ENCODE data around the gene MTRF1. TPM values are rescaled to one million over a fixed set of nuclear protein-coding genes. Genes with fewer than 3 reads are reported as not detected.

The MTRF1 gene
- total RNA-seq (2014; rRNA removed; shearing (Covaris generic)), result 11.5 and 13.3 TPM in 2 replicates

DNA sequence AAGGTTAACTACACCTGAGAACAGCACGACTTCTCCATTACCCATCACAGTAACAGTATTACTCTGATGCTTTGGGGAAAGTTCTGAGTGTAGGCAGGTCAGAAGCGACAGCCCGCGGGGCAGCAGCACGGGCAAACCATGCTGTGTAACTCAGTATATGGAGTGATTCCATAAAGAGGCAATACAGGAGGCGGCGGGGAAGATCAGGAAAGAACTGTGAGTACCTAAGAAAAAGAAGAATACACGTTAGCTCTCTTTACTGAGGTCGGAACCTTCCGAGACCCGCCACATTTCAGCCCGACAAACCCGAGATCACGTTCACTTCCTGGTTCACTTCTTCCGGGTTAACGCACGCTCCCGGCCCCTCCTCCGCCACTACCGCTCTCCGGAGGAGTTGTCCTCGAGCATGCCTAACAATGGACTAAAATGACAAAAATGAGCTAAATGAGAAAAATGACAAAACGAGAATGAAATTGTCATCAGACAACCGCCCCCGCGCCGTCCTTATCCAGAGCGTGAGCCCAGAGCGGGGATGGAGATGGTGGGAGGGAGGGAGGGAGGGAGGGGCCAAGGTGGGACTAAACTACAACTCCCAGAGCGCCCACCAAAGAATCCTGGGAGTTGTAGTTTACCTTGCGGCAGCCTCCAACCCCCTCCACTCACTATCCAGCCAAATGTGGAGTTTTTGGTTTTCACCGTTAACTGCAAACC lies at the start of gene MTRF1:
TSS of gene MTRF1 (minus strand) at position 316 of the 711 bp plus-strand sequence. CDS start 2,669 bp downstream, outside the sequence.
- H3K9me3 ChIP-seq (replicated peaks), result peaks cover 11% of the 10 kb centered on the region; the same call in 1 of the 2 replicates
- H3K36me3 ChIP-seq, result peaks cover 12% of the 10 kb centered on the region
- peak within 1 kb of the TSS; percentile 34 for H3K27ac ChIP-seq
- no peaks in the 10 kb centered on the region for H3K27me3 ChIP-seq (replicated peaks)
- peaks cover 7% of the 10 kb centered on the region; the same call in 1 of the 2 replicates for H3K4me1 ChIP-seq (replicated peaks)
- peak; percentile 74 to 85 for DNase-seq (ENCODE audit: low read depth in 1 of 2, low spot score in 2 of 2)
- peak within 1 kb of the TSS; percentile 50 for H3K4me3 ChIP-seq

GRCh38 chr13:41313117-41313516 lies 49.7 kb upstream of the MTRF1 start:
- DNase-seq (ENCODE audit: low read depth in 1 of 2, low spot score in 2 of 2), result no peak
- Histone ChIP-seq H3K4me1 (replicated peaks) (no peaks in the 10 kb centered on the region), H3K4me3 (no peak overlapping the region), H3K27ac (no peak overlapping the region), H3K27me3 (replicated peaks) (no peaks in the 10 kb centered on the region), H3K36me3 (peaks cover 6% of the 10 kb centered on the region; the same call in 1 of the 2 replicates), H3K9me3 (replicated peaks) (no peaks in the 10 kb centered on the region)

DNA sequence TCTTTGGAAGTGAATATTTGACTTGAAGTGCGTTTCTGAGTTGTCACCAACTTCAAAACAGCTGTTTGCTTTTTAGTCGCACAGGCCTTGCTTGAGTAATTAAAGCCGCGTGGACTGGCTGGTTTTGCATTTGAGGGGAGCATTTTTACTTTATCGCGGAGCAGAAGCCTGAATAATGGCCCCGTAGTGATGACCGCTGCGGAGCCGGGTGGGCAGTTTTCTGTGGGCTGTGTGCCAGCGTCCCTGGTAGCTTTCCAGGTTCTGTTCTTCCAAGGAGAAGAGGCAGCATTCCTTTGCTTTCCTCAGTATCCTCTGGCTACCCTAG lies 48.8 kb upstream of the MTRF1 start:
- peak; percentile 48 to 52 for DNase-seq (ENCODE audit: low read depth in 1 of 2, low spot score in 2 of 2)
- H3K4me1 ChIP-seq (replicated peaks), result peaks cover under 1% of the 10 kb centered on the region; the same call in 1 of the 2 replicates
- H3K27ac ChIP-seq, result peak overlapping the region; percentile 57
- peaks cover 6% of the 10 kb centered on the region; the same call in 1 of the 2 replicates for H3K36me3 ChIP-seq
- no peaks in the 10 kb centered on the region for H3K9me3 ChIP-seq (replicated peaks)
- H3K27me3 ChIP-seq (replicated peaks), result no peaks in the 10 kb centered on the region
- H3K4me3 ChIP-seq, result peak overlapping the region; percentile 67

DNA sequence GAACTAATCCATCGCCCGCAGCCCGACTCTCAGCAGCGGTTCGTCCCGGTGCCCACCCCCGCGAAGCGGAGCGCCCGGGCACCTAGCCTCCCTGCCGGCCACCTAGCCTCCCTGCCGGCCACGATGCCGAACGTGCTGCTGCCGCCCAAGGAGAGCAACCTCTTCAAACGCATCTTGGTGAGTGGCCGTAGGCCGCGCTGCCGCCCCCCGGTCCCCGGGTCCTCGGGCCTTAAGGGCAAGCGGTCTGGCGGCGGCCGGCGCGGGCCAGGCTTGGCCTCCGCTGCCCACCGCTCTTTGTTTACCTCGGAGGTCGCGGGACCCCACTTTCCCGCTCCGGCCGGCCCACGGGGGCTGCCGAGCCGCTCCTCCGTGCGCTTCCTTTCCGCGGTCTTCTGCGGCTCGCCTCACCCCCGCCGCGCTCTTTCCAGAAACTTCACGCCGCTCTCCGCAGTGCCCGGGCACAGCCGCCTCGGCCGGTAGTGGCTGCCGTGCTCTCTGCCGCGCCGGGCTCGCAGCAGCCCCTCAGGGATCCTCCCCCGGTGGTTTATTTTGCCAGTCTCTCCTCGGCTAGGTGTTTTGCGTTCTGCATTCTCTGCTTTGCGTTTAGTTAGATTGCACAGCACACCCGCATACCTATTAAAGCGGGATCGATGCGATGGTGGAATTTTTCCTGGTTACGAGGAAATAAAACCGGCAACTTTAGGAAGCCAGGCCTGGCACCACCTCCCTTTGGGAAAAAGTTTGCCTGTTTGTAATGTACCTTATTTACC lies 48.2 kb upstream of the MTRF1 start:
- Histone ChIP-seq H3K4me1 (replicated peaks) (peaks cover 6% of the 10 kb centered on the region; the same call in 1 of the 2 replicates), H3K27ac (peak overlapping the region; percentile 57), H3K36me3 (peaks cover 6% of the 10 kb centered on the region; the same call in 1 of the 2 replicates), H3K4me3 (peak overlapping the region; percentile 67), H3K27me3 (replicated peaks) (no peaks in the 10 kb centered on the region), H3K9me3 (replicated peaks) (no peaks in the 10 kb centered on the region)
- peak in 1 of 2 experiments; percentile 41 for DNase-seq (ENCODE audit: low read depth in 1 of 2, low spot score in 2 of 2)

GRCh38 chr13:41310963-41311405 lies 47.6 kb upstream of the MTRF1 start, which contains the start of gene NAA16:
TSS of gene NAA16 (plus strand) at chr13:41311267. CDS start at chr13:41311529, 262 bp downstream.
- peak; percentile 92 to 96 for DNase-seq (ENCODE audit: low read depth in 1 of 2, low spot score in 2 of 2)
- Histone ChIP-seq H3K4me1 (replicated peaks) (peaks cover 8% of the 10 kb centered on the region; the same call in 1 of the 2 replicates), H3K9me3 (replicated peaks) (no peaks in the 10 kb centered on the region), H3K27ac (peak within 1 kb of the TSS; percentile 57), H3K27me3 (replicated peaks) (no peaks in the 10 kb centered on the region), H3K4me3 (peak within 1 kb of the TSS; percentile 67), H3K36me3 (peaks cover 6% of the 10 kb centered on the region; the same call in 1 of the 2 replicates)

DNA sequence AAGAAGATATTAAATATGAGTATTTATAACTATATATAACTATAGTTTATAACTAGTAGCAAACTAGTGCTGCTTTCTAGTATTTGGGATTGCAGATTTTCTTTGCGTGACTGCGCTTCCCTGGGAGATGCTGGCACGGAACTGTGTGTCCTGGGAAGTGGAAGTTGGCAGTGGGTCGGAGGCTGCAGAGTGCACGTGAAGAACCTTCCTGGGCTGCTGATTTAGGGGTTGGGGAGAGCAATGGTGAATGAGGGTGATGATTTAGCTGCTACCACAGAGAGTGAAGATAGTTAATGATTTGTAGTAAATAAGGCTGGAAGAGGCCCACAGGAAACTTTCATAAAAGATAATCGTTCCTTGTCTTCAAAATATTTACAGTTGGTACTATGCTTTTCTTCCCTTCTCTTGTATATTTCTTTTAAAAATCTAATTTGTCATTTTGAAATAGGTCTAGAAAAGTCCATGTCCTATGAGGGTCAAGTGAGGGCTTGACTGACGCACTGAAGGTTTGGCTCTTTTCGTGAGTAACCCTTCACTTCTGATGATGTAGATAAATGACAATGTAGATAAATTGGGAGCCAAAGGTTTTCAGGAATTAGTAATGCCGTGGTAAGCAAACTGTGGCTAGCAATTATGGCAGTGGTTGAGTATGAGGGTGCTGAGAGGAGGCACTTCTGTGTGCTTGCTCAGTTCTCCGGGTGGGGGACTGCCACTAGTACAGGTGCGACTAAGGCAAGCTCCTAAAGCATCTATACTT lies 44.7 kb upstream of the MTRF1 start:
- H3K4me3 ChIP-seq, result no peak overlapping the region
- H3K36me3 ChIP-seq, result peaks cover 6% of the 10 kb centered on the region; the same call in 1 of the 2 replicates
- H3K27me3 ChIP-seq (replicated peaks), result no peaks in the 10 kb centered on the region
- no peak for DNase-seq (ENCODE audit: low read depth in 1 of 2, low spot score in 2 of 2)
- H3K4me1 ChIP-seq (replicated peaks), result peaks cover 8% of the 10 kb centered on the region; the same call in 1 of the 2 replicates
- no peak overlapping the region for H3K27ac ChIP-seq
- no peaks in the 10 kb centered on the region for H3K9me3 ChIP-seq (replicated peaks)

DNA sequence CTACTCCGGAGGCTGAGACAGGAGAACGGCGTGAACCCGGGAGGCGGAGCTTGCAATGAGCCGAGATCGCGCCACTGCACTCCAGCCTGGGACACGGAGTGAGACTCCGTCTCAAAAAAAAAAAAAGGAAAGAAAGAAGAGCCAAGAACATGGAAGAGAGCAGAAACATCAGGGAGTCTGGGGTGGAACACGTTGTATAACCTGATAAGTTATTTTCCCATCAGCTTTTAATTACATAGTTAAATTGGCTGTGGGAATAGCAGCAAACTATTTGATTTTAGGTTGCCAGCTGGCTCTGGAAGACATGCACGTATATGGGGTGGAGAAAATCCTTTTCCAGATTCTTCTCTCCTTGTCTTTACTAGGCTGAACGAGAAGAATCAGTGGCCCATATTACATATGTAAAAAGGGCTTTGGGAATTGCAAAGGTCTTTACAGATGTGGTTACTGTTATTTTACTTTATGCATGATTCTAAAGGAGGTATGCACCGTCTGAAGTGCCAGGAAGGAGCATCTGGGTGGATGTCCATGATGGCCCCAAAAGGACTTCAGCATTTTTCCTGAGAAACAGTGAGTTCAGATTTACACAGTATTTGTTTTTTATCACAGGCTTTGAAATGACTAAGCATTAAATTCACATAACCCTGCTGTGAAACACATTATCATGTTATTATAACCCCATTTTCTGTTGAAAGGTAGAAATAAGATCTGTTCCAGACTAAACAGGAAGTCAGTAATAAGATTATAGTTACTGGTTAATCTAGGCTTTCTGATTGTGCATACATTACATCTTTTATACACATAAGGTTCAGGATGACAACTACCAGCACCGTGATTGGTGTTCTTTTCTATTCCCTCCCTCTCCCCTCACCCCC lies 43.1 kb upstream of the MTRF1 start:
- DNase-seq (ENCODE audit: low read depth in 1 of 2, low spot score in 2 of 2), result peak in 1 of 2 experiments; percentile 4
- H3K27me3 ChIP-seq (replicated peaks), result no peaks in the 10 kb centered on the region
- no peak overlapping the region for H3K4me3 ChIP-seq
- no peaks in the 10 kb centered on the region for H3K9me3 ChIP-seq (replicated peaks)
- peaks cover 8% of the 10 kb centered on the region; the same call in 1 of the 2 replicates for H3K4me1 ChIP-seq (replicated peaks)
- H3K27ac ChIP-seq, result no peak overlapping the region
- peaks cover 4% of the 10 kb centered on the region; the same call in 1 of the 2 replicates for H3K36me3 ChIP-seq

- DNase-seq (ENCODE audit: low read depth in 1 of 2, low spot score in 2 of 2), result no peak
- Histone ChIP-seq H3K36me3 (no peaks in the 10 kb centered on the region), H3K27me3 (replicated peaks) (no peaks in the 10 kb centered on the region), H3K9me3 (replicated peaks) (no peaks in the 10 kb centered on the region), H3K27ac (no peak overlapping the region), H3K4me1 (replicated peaks) (peaks cover 8% of the 10 kb centered on the region; the same call in 1 of the 2 replicates), H3K4me3 (no peak overlapping the region)
These were observed 41.2 kb upstream of the MTRF1 start for GRCh38 chr13:41304551-41304950.

DNA sequence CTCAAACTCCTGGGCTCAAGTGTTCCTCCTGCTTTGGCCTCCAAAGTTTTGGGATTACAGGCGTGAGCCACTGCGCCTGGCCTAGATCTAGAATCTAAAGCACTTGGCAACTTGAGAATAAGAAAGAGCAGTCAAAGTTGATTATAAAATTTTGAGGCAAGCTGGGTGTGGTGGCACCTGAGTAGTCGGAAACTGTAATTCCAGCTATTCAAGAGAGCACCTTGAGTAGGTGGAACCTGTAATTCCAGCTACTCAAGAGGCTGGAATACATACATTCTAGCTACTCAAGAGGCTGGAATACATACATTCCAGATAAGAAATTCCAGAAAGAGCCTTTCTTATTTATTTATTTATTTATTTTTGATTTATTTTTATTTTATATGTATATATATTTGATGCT lies 39.4 kb upstream of the MTRF1 start:
- no peak overlapping the region for H3K4me3 ChIP-seq
- H3K27me3 ChIP-seq (replicated peaks), result no peaks in the 10 kb centered on the region
- peaks cover 8% of the 10 kb centered on the region; the same call in 1 of the 2 replicates for H3K4me1 ChIP-seq (replicated peaks)
- DNase-seq (ENCODE audit: low read depth in 1 of 2, low spot score in 2 of 2), result no peak
- H3K27ac ChIP-seq, result no peak overlapping the region
- no peaks in the 10 kb centered on the region for H3K36me3 ChIP-seq
- no peaks in the 10 kb centered on the region for H3K9me3 ChIP-seq (replicated peaks)

- DNase-seq (ENCODE audit: low read depth in 1 of 2, low spot score in 2 of 2), result no peak
- no peaks in the 10 kb centered on the region for H3K36me3 ChIP-seq
- no peak overlapping the region for H3K4me3 ChIP-seq
- H3K27me3 ChIP-seq (replicated peaks), result no peaks in the 10 kb centered on the region
- no peaks in the 10 kb centered on the region for H3K4me1 ChIP-seq (replicated peaks)
- no peak overlapping the region for H3K27ac ChIP-seq
- no peaks in the 10 kb centered on the region for H3K9me3 ChIP-seq (replicated peaks)
These were observed 36.1 kb upstream of the MTRF1 start for GRCh38 chr13:41299316-41300094.

- Histone ChIP-seq H3K36me3 (no peaks in the 10 kb centered on the region), H3K4me3 (no peak overlapping the region), H3K9me3 (replicated peaks) (no peaks in the 10 kb centered on the region), H3K4me1 (replicated peaks) (no peaks in the 10 kb centered on the region), H3K27me3 (replicated peaks) (no peaks in the 10 kb centered on the region), H3K27ac (no peak overlapping the region)
- DNase-seq (ENCODE audit: low read depth in 1 of 2, low spot score in 2 of 2), result no peak
These were observed 33.7 kb upstream of the MTRF1 start for GRCh38 chr13:41296879-41297646.

Measured in SJSA1 (cell line).